HG03039 (cell line): Measurements from ENCODE around the gene CPEB3.
"Not testable (repeated sequence)": the region's sequence is repeated elsewhere in the genome, so short reads cannot be mapped to it uniquely, and the experiment has no call there.

Source experiments
- ATAC-seq: cut with Tn5 transposase; IDR thresholded peaks from one replicate; pipeline ENCODE4 v1.9.1; 2021; ENCODE audit warnings: mild to moderate bottlenecking, moderate library complexity; ENCODE audit not compliant: unreplicated experiment

Gene CPEB3

DNA sequence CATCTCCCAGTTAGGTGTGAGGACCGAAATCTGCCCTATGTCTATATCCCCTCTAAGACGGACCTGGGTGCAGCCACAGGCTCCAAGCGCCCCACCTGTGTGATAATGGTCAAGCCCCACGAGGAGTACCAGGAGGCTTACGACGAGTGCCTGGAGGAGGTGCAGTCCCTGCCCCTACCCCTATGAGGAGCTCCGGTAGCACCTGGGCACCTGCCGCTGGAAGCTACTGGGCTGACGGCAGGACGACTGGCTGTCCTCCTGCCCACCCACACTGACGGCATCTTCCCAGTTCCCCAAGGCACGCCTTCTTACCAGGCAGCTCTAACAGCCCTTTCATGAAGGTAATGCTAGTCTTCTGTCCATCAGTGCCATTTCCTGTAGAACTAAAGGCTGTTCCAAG is 74.3 kb downstream of the CPEB3 start:
- not testable (repeated sequence) for ATAC-seq

DNA sequence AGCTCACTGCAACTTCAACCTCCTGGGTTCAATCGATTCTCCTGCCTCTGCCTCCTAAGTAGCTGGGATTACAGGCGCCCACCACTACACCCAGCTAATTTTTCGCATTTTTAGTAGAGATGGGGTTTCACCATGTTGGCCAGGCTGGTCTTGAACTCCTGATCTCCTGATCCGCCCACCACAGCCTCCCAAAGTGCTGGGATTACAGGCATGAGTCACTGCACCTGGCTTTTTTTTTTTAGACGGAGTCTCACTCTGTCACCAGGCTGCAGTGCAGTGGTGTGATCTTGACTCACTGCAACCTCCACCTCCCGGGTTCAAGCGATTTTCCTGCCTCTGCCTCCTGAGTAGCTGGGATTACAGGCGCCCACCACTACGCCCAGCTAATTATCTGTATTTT is 75.7 kb downstream of the CPEB3 start:
- not testable (repeated sequence) for ATAC-seq

DNA sequence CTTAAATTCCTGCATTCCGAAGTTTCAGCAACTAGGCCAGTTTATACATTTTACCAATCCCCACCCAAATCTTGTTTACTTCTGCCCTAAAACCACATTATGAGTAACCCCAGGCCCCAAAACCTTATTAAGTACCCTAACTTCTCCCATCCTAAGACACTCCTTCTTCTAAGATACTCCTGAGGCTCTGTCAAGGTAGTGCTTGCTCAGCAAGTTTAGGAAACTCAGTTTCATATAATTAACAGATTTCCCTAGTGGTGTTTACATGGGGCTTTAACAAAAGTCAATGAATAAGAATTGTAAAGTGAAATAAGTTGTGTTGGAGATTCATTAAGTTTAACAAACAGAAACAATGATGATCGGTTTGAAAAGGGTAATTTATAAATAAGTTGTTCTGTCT is 77.8 kb downstream of the CPEB3 start:
- ATAC-seq: no peak

DNA sequence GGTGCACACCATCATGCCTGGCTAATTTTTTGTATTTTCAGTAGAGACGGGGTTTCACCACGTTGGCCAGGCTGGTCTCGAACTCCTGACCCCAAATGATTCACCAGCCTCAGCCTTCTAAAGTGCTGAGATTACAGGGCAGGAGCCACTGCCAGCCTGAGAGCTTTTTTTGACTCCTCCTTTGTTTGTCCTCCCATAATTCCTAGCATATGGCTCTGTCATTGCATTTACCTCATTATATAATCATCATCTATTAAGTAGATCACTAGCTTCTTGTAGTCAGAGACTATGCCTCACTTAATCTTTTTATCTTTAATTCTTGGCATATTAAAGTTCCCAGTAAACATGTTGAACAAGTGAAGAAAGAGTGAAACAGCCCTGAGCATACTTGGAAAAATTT is 82.1 kb downstream of the CPEB3 start:
- no peak for ATAC-seq

DNA sequence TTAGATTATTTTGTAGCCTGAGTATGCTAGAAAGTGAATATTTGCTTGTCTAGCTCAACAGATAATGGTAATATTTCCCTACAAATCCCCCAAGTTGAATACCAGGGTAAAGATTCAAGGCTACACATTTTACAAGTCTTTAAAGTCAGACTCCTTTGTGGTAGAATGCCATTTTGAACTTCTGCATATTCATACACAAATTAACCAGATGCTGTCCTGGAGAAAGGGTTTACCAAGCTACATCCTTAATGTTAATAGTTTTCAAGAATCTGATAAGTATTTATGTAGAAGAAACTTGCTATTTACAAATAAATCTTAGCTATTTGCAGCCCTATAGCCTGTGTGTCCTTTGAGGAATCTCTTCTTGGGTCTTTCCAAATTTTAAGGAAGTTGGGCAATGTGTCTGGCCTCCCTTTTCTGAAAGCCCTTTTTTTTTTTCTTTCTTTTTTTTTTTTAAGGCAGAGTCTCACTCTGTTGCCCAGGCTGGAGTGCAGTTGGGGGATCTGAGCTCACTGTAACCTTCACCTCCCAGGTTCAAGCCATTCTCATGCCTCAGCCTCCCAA is 82.6 kb downstream of the CPEB3 start:
- ATAC-seq: no peak

DNA sequence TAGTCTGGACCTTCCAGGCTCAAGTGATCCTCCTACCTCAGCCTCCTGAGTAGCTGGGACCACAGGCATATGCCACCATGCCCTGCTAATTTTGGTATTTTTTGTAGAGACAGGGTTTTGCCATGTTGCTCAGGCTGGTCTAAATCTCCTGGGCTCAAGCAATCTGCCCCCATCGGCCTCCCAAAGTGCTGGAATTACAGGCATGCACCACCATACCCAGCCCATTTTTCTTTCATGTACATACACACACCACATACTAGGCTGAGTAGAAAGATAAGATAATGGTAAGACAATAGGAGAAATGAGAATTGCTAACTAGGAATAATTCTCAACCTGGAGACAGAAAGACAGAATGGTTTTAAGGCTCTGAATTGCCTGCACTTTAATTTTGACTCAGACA is 83.8 kb downstream of the CPEB3 start:
- ATAC-seq: no peak

DNA sequence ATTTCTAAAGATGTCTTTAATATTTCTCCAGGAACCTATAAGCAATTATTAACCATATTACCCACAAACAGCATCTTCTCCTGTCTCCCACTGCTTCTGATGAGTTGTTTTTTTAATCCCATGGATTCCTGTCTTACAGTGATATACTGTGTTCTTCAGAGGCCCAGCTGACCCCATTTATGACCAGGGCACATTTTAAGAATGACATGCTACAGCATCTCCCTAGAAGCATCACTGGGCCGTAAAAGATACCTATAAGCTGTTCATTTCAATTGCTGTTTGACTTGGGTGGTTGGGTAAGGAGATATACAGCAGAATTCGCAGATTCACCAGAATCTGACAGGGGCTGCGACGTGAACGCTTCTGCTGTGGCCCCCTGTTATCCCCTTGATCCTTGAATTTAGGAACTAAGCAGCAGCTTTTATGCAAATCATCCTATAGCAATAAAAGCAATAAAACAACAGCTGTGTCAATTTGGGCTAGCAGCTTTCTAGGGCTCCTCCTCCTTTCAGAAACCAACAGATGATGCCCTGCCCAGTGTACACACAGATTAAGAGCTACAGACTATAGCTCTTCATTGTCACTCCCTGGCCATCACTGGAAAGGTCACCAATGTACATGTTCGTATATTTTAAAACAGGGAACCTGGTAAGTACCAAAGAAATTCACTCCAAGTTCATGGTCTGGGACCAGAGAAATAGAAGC is 86.8 kb downstream of the CPEB3 start:
- no peak for ATAC-seq

DNA sequence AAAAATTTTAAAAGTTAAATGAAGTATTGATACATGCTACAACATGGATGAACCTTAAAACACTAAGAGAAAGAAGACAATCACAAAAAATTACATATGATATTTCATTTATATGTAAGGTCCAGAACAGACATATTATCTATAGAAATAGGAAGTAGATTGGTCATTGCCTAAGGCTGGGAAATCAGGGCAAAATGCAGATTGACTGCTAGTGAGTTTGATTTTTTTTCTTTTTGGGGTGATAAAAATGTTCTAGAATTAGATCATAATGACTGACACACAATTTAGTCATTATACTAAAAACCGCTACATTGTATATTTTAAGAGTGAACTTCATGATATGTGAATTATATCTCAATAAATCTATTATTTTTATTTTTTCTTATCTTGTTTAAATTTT is 88.3 kb downstream of the CPEB3 start:
- ATAC-seq: no peak

DNA sequence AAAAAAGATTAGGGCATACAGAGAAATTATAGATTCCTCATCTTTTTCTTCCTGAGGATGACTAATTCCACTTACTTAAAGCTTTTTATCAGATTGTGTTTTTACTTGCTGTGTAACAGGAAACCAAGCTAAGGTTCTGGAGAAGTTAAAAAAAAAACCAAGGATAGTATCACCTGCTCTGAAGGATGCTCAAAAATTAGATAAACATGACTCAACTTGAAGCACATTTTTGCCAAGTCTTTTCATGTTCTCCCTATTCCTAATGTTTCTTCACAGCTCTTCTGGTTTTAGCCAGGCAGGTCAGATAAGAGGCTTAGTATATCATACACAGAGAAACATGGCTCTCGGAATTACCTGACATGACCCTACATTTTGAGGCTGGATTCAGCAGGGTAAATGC is 90.3 kb downstream of the CPEB3 start:
- ATAC-seq: no peak

DNA sequence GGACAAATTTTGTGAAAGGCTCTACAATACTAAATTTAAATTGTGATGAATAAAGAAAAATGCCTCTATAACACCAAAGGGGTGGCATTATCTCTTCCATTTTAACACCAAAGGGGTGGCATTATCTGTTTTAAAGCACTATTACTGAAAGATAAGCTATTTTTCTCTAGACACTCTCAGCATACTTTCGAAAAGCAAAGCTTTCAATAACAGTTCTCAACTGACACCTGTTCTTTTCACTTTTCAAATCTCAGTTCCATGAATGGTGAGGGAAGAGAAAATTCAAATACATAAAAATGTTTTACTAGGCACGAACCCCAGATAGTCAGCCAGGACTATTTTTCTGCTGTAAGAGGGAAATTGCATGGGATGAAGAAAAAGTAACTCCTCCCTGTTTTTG is 103.8 kb downstream of the CPEB3 start:
- ATAC-seq: no peak

DNA sequence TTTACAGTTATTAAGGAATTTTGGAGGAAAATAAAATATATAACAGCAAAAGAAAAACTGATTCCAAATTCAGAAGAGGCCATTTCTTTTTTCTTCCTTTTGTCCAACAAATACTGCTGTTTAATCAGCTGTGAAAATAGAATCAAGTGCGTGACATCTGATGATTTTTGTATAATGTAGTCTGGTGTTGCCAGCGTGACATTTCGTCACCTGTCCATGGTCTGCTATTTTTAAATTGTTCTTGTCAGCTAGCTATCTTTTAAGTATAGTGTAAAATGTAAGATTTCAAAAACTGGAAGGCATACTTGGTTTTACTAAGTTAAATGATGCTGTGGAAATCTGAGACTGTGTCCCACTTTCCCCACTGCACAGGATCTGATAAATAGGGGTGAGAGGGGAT is 105.9 kb downstream of the CPEB3 start:
- ATAC-seq: no peak

DNA sequence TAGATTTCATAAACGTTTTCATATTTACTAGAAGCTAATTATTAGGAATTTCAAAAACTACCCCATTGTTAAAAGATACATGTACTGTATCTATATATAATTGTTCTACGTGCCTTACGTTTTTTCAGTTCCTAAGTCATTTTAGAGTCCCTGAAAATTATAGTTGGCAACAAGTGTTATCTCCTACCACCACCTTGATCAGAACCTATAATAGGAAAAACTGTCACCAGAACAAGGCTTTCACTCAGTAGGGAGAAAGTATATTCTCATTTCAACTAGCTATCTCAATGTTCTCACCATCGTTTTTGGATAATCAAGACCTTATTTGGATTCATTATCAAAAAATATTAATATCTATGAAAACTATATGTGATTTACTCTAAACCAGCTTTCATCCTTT is 107.7 kb downstream of the CPEB3 start:
- no peak for ATAC-seq

DNA sequence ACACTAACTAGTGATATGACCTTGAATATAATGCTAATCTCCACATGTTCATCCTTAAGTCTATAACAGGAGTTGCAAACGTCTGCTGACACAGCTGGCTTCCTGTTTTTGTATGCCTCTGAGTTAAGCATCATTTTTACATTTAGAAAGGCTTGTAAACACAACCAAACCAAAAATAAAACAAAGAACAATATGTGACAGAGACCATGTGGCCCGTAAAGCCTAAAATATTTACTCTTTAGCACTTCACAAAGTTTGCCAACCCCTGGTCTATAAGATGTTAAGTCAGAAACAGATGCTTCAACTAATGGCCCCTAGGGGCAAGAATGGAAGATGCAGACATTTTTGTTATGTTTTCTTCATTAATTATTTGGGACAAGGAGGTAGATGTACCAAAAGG is 109.3 kb downstream of the CPEB3 start:
- ATAC-seq: no peak

DNA sequence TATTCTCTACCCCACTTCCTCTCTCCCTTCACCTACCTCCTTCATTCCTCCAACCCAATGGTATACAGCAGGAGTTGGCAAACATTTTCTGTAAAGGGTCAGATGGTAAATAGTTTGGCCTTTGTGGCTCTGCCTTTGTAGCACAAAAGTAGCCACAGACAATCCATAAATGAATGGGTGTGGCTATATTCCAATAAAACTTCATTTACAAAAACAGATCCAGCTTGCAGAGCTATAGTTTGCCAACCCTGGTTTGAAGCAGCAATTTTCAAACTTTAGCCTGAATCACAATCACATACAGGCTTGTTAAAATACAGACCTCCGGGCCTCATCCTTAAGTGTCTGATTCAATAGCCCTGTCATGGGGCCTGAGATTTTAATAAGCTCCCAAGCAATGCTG is 110.5 kb downstream of the CPEB3 start:
- no peak for ATAC-seq

DNA sequence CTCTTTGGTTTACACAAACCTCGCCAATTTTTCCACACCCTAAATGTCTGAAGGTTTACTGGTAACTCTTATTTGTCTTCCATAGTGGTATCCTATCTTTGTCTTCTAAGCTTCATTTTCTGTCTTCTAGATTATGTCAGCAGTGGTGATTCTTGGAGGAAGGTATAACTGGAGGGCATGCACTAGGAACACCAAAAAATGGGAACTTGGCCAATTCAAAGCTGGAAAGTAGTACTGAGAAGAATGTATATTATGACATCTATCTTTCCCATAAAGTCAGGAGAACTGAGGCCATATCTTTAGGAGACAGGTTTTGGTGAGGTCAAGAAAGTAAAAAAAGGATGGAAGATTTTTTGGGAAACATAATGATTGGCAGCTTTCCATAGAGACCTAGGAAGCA is 113.3 kb downstream of the CPEB3 start:
- no peak for ATAC-seq

DNA sequence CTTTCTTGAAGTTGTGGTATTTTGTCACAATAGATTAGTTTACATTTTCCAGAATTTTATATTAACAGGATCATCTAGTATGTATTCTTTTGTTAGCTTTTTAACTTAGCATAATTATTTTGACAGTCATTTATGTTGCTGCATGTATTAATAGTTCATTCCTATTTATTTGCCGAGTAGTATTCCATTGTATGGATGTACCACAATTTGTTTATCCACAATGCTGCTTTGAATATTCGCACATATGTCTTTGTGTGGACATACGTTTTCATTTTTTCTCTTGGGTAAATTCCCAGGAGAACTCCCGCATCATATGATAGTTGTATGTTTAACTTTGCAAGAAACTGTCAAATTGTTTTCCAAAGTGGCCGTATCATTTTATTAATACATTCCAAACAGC is 115.7 kb downstream of the CPEB3 start:
- ATAC-seq: no peak

DNA sequence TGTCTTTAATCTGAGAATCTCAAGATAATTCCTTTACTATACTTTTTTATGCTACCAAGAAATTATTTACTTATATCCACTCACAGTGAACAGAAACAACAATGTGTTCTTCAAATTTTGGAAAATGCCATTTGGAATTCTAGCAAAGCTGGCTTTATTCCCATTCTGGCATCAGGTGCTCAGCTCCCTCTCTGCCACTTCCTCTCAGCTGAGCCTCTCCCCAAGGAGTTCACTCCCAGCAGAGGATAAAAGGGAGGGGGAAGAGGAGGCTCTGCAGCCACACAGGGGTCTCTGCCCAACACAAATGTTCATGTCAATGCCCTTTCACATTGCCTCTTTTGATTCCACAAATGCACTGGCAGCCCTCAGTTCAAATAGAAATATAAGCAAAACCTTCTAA is 116.9 kb downstream of the CPEB3 start:
- ATAC-seq: no peak

DNA sequence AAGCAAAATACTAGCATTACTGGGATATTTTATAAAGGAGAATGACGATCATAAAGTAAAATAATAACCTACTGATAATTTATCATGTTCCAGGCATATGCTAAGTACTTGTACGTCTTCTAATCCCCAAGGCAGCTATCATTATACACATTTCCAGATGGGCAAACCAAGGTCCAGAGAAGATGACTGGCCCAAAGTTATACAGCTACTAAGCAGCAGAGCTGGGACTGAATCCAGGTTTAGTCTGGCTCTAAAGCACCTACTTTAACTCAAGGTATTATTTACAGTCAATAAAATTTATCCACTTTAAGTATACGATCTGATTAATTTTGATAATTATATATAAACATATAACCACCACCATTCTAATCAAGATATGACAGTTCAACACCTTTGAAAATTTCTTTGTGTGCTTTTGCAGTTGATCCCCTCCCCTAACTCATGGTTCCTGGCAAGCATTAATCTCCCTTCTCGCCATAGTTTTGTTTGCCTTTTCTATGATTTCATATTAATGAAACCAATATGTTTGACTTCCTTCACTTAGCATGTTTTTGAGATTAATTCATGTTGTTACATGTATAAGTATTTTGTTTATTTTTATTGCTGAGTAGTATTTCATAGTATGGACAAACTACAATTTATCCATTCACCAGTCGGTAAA is 126.7 kb downstream of the CPEB3 start:
- ATAC-seq: no peak

DNA sequence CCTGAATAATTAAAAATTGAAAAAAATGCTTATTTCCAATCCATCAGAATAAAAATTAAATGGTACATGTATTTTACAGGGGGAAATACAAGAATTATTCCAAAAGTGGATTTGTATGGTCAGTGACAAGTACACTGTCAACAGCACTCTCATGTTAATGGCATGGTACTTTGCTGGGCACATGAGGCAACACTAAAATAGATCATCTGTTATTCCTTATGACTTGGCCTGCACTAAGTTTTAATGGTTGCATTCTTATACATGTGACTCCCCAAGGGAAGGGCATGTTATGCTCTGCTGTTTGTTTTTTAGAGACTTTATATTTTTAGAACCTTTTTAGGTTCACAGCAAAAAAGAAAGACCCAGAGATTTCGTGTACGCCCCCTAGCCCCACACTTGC is 128.3 kb downstream of the CPEB3 start:
- no peak for ATAC-seq

DNA sequence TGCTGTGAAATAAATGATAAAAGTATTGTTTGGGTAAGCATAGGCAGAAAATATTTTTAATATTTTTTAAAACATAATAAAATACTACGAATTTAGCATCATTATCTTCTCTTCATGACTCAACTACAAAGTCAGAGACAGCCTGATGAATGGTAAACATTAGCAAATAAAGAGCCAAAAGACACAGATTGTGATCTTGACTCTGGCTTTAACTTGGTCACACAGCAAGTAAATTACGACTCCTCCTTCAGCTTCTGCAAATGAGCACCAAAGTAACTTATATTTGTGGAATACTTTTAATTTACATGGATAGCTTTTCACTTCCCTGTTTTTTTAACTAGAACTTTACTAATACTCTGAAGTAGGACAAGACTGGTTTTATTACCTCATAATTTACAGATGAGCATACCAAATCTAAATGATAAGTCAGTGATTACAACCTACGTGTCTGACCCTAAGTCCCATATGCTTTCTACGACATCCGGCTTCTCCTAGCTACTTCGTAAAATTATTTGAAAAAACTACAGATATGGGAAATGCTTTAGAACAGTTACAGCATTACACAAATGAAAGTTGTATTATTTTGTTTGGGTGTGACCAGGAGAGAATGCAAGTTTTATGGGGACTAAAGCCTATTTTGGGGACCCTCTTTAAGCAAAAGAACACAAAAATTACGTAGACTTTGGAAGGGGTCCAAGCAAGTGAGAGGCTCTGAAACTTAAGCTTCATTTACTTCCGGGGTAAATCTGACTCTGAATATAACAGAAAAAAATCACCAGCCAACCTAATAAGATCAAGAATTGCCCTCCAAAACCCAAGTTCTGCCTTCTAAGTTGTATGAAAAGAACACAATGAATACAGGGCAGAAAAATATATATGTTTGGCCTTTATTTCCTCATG is 133.8 kb downstream of the CPEB3 start:
- ATAC-seq: no peak

DNA sequence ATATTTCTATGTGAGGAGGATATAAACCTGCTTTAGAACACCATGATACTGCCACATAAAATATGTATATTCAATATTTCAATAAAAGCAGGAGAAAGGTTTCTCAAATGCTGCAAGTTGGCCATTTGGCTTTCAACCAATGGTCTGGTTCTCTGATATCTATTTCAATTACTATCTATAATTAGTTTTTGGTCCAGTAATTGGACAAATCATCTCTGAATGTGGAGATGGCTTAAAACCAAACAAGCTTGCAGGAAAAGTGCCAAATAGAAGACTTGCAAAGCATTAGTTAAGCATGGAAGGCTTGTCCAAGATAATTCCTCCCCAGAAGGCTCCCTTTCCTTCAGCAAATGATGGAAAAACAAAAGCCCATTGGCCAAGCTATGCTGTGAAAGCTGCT is 140.1 kb downstream of the CPEB3 start:
- ATAC-seq: no peak

DNA sequence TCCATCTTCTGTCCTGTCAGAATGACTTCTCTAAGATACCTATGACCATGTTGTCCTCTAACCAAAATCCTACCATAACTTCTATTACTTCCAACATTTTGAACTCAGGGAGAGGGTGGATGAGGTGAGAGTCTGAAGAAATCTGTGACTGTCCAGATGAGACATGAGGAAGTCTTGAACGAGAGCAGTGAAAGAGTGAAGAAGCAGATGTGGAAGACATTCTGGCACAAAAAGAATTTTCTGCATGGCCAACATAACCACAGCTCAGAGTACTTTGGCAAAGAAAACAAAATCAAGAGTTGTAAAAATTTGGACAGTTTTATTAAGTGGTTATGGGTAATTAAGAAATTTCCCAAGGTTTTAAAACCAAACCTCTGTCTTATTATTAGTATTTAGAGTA is 141.6 kb downstream of the CPEB3 start:
- no peak for ATAC-seq
